Measurements from ENCODE around the gene CTSA.
"Not testable (repeated sequence)": the region's sequence is repeated elsewhere in the genome, so short reads cannot be mapped to it uniquely, and the experiment has no call there.

The CTSA gene

DNA sequence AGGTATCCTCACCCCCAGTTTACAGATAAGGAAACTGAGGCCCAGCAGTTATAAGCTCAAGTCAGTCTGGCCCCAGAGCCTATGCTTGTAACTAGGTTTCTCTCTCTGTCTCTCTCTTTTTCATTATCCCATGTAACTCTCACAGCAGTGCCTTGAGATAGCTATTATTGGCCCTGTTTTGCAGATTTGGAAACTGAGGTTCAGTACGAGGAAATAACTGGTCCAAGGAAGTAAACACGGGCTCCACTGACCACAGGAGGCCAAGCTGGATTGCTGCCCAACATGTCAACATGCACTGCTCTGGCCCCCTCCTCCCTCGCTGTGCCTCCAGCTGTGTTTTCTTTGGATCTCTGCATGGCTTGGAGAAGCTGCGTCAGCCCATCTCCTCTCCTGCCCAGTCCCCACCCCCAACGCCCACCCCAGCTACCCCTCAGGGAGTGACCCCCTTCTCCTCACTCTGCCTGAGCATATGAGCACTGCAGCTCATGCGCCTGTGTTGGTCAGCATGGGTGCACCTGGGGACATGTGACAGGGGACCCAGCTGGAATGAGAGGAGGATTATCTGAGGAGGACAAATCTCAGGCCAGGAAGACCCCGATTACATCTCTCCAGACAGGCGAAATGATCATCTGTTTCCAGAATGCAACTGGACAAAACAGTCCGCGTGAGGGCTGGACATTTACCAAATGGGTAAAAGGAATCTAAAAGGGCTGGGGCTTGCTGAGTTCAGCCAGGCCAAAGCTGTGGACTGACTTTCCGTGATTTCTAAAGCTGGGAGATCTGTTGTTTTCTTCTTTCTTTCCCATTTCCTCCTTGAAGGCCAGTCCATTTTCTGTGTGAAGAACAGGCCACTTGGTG, 28.6 kb downstream of the CTSA start:
- DNase-seq: no peak

DNA sequence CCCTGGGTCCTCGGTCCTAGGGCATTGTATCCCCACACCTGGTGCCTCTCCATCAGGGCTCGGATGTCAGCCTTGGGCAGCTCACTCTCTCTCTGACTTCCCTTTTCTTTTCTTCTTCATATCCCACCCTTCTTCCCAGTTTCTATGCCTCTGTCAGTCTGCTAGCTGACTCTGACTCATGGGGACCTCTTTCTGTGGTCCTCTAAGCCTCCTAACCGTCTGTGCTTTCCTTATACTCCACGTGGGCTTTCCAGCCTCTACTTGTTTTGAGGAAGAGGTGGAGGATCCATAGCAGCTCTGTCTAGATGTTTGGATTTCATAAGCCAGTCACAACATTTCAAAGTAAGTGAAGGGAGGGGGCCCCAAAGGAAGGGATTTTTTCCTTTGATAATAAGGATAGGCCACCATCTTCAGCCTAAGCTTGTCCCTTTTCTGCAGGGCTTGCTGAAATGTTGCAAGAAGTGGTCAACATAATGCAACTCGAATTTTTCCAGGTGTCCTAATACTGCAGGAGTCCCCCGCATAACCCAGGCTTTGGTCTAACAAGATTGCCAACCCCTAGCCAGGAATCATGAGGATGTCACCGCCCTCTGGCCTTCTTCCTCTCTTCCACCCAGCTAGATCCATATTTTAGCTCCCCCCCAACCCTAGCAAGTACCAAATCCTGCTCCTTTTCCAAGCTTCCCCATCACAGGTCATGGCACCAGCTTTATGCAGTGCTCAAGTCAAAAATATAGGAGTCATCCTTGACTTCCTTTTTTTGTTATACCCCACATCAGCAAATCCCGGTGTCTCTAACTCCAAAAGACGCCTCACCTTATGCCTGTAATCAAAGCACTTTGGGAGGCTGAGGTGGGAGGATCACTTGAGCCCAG, 29.6 kb downstream of the CTSA start:
- no peak for DNase-seq

DNA sequence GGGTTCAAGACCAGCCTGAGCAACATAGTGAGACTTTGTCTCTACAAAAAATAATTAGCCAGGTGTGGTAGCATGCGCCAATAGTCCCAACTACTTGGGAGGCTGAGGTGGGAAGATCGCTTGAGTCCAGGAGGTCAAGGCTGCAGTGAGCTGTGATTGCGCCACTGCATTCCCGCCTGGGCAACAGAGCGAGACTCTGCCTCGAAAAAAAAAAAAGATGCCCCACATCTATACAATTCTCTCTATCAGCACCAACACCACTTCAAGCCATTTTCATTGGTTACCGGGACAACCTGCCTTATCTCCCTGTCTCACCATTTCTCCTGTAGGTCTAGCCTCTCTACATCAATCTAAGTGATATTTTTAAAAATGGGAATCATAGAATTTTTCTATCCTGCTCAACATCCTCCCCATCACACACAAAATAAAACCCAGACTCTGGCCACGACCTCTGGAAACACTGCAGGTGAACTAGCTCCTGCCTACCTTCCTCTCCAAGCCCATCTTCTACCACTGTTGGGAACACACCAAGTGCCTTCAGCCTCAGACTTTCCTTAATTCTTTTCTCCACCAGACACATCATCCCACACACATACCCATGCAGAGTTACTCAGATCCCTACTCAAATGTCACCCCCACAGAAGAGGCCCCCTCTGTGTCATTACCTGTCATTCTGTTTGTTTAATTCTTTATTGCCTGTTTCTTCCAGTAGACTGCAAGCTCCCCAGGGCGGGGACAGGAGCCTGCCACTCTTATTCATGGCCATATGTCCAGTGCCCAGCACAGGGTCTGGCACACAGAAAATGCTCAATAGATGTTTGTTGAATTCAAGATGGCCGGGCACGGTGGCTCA, 30.4 kb downstream of the CTSA start:
- DNase-seq: no peak

DNA sequence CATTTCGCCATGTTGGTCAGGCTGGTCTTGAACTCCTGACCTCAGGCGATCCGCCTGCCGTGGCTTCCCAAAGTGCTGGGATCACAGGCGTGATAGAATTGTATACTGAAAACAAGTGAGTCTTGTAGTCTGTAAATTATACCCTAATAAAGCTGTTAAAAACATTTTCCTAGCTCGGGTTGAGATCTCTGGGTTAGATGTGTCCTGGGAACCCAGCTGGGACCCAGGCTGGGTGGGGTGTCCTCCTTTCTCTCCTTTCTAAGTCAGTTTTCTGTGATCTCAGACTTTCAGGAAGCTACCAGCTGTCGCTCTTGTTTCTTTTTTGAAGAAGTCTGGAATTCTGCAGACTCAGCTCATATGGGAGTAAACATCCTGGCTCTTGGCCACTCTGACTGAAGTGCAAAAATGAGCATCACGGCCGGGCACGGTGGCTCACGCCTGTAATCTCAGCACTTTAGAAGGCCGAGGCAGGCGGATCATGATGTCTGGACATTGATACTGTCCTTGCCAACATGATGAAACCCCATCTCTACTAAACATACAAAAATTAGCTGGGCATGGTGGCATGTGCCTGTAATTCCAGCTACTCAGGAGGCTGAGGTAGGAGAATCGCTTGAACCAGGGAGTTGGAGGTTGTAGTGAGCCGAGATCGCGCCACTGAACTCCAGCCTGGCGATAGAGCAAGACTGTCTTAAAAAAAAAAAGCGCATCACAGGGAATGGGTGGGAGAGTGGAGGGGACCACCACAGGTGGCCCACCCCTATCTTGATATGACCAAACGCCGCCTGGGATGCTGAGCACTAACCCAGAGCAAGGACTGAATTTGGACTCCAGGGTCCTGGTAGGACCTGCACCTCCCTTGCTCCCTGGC, 33.5 kb downstream of the CTSA start:
- DNase-seq: no peak

DNA sequence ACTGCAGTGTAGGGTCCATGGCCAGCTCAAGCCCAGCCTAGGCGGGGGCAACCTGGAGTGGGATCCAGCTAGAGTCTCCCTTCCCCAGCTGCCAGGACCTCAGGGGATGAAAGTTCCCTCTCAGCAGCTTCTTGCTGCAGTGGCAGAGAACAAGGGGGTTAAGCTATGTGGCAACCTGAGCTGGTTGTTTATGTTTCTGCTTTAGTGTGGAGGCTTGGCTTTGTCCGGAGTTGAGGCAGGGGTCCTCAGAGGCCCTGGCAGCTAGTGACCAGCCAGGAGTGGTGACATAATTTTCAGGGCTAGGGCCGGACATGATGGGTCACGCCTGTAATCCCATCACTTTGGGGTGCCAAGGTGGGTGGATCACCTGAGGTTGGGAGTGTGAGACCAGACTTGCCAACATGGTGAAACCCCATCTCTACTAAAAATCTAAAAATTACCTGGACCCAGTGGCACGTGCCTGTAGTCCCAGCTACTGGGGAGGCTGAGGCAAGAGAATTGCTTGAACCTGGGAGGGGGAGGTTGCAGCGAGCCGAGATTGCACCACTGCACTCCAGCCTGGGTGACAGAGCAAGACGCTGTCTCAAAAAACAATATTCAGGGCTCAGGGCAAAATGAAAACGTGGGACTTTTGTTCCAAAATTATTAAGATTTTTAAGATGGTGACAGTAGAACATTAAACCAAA, 34.8 kb downstream of the CTSA start:
- DNase-seq: no peak

DNA sequence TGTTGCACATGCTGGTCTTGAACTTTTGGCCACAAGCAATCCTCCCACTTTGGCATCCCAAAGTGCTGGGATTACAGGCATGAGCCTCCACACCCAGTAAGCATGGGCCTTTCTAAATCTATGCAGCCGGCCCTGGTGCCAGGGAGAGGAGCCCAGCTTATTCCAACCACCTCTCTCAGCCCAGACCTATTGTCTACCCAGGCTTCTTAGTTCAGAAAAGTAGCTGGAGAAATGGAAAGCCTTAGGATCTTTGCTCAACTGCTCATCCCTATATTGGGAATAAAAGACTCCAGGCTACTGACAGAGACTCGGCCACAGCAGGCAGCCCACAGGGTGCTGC, 35.6 kb downstream of the CTSA start:
- no peak for DNase-seq

DNA sequence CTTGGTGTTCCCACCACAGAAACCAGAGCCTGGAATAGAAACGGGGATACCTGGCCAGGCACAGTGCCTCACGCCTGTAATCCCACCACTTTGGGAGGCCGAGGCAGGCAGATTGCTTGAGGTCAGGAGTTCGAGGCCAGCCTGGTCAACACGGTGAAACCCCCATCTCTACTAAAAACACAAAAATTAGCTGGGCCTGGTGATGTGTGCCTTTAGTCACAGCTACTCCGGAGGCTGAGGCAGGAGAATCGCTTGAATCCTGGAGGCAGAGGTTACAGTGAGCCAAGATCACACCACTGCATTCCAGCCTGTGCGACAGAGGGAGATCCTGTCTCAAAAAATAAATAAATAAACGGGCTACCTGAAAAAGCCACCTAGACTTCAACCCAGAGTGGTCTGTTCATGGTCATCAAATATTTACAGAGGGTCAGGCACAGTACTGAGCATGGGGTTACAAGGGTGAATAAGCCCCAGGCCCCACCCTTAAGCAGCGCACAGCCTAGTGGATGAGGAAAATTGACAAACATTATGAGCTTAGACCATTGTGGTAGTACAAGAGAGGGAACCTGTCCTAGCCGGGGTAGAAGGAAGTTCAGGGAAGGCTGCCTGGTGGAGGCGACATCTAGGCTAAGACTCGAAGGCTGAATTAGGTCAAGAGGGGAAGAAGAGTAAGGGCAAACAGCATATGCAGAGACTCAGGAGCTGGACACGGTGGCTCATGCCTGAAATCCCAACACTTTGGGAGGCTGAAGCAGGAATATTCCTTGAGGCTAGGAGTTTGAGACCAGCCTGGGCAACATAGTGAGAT, 36.1 kb downstream of the CTSA start:
- no peak for DNase-seq

DNA sequence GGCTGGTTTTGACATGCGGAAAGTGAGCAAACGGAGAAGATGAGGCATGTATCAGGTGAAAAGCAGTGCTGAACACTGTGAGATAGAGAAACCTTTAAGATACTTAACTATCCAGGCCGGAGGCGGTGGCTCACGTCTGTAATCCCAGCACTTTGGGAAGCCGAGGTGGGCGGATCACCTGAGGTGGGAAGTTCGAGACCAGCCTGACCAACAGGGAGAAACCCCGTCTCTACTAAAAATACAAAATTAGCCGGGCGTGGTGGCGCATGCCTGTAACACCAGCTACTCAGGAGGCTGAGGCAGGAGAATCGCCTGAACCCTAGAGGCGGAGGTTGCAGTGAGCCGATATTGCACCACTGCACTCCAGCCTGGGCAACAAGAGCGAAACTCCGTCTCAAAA, 40.5 kb downstream of the CTSA start:
- DNase-seq: not testable (repeated sequence)

DNA sequence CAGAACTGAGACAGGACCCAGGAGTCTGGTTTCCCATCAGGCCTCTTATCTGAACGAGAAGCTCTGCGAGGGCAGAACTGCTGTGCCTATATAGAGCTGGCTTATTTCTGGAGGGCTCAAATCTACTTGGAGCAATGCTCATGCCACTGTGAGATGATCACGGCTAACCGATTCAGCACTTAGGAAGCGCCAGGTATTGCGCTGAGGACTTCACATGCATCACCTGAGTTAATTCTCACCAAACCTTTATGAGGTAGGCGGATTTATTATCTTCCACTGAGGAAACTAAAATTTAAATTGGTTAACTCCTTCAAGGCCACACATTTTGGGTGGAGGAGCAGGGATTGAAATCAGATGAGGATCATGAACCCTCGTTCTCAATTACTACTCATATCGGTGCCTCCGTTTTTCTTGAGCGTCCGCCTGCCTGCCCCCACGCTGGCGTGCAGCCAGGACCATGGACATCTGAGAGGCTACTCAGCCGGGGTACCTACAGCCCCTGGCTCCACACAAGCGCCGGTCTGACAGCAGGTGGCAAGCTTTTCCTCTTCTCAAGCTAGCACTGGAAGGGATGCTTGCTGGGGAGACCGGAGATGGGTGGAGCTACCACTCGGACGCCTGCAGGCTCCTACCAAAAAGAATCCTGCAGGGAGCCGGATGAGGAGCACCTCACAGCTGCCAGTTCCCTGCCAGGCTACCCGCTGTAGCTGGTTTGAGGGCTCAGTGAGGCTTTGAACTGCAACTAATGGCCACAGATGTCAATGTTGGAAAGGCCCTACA, 42.3 kb downstream of the CTSA start:
- peak; percentile 73 for DNase-seq

DNA sequence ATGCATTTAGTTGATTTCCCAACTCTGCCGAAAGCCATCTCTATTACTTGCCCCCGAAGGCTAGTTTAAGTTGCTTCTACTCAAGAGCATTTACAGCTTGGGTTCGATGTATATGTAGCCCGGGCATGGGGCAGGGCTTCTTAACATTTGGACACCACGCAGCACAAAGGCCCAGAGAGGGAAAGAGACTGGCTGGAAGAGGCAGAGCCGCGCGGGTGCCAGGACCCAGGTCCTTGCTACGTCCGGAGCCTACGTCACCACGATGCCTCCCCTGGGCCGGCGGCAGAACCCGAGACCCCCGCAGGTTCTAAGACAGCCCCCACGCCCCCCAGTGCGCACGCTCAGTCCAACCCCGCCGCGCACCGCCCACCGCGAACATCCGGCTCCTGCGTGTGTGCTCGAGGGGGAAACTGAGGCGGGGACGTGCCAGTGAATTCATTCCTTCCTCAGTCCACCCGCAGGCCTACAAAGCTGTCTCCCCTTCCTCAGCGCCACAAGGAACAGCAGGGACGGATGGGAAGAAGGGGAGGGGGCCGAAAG, 43.0 kb downstream of the CTSA start:
- no peak for DNase-seq

DNA sequence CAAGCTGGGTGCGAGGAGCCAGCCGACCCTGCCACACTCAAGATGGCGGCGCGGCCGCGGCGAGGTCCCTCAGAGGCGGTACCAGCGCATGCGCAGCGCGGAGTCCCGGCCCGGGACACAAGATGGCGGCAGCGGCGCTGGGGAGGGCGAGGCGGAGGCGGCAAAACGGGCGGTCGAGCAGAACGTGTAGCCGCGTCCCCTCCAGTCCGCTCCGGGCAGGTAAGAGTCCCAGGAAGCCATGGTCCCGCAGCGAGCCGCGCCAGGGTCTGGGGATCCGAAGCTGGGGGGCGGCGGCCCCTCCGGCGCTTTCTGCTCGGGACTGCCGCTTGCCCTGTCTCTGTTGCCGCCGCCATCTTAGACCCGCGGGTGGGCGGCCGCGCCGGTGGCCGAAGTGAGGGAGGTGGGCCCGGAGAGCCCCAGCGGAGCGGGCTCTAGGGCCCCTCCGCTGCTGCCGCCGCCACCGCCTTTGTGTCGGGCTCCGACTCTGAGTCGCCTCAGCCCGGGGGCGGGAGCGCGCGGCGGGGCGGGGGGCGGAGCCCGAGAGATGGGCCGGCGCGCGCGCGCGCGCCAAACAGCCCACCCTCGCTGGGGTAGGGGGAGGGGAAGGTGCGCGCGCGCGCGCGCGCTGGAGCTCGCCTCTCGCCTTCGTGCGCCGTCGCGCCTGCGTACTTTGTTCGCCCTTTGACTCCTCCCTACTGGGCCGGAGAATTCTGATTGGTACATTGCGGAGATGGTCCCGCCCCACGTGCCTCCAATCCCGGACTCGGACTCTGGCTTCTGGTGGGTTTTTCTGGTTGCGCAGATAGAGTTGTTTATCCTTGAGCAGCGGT, 43.7 kb downstream of the CTSA start, which contains the start of gene PCIF1:
TSS of gene PCIF1 (plus strand) at position 98 of the 830 bp plus-strand sequence. CDS start 4,317 bp downstream, outside the sequence.
- DNase-seq: peak; percentile 99

DNA sequence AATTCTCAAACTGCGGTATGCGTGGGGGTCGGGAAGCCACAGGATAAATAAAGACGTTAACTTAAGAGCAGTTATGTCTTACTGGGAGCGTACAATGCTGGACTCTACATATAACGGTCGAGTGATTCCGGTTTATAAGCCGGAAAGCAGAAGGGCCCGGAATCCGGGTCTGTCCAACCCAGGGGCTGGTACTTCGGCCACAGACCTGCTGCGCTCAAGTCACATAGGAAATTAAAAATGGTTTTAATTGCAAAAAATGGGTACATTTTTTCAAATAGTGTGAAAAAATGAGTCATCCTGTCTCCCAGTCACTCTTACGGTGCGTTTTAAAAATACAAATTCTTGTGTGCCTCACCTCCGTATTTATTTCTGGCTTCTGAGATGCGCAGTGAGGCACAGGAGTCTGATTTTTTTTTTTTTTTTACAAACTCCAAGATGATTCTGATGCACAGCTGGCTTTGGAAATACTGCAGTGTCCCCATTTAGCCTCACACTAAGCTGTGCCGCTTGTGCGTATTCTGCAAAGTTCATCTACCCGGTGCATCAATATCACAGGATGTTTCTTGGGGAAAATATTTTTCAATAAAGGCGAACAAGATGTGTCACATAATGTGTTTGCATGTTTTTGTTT, 44.4 kb downstream of the CTSA start:
- DNase-seq: no peak

DNA sequence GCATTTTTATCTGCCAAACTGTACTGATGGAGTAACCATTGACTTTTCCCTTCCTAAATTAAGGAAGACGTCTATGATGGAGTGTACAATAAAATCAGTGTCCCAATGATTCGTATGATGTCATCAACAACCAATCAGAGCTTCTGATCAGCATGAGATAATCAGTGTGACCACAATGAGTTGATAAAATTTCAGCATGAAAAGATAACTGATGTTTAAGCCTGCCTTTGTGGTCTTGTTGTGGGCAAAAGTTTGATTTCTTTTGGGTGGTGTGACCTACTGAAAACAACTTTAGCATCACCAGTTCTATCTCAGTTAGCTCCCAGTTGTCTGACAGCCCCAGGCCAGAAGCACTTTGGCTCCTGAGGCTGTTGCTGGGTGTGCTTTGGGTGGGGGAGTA, 46.6 kb downstream of the CTSA start:
- peak; percentile 41 for DNase-seq

DNA sequence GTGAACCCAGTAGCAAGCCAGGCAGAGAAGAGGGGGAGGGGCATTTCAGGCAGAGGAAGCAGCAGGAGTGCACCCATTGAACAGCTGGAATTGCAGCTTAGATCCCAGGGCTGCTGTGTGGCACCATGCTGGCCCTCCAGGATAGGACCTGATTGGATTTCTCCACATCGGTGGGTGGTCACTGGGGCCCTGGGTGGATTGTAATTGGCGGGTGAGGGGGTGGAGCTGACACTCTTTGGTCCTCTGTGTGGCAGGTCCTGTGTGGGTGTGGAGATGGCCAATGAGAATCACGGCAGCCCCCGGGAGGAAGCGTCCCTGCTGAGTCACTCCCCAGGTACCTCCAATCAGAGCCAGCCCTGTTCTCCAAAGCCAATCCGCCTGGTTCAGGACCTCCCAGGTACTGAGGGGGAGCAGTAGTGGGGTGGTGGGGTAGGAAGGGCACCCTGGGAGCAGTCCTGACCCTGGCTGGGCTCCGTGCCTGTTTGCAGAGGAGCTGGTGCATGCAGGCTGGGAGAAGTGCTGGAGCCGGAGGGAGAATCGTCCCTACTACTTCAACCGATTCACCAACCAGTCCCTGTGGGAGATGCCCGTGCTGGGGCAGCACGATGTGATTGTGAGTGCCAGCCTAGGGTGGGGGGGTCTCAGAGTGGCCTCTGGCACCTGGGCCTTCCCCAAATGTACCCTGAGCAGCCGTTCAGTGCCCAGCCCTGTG, 47.7 kb downstream of the CTSA start:
- DNase-seq: no peak

DNA sequence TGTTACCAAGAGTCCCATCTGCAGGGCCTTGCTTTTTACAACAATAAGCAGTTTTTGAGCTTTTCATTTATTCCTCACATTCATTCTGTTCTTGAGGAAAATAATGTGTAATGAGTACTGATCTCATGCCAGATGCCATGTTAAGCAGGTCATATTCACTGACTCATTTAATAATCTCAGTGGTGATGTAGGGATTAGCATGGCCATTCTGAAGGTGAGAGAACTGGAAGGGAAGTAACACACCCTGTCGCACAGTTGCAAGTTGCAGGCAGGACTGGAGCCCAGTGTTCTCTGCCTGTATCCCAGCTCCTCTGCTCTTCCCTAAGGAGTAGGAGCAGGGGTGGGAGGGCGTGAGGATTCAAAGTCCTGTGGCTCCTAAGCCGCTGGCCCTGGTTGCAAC, 48.9 kb downstream of the CTSA start:
- DNase-seq: no peak

DNA sequence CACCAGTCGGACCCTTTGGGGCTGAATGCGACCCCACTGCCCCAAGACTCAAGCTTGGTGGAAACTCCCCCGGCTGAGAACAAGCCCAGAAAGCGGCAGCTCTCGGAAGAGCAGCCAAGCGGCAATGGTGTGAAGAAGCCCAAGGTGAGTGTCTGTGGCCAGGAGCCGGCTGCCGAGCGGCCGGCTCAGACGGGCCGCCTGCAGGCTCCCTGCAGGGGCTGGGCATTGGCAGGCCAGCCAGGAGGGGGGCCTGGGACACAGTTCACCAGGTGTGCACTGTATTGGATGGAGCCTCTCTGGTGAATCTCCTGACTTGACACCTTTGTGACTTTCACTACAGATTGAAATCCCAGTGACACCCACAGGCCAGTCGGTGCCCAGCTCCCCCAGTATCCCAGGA, 49.3 kb downstream of the CTSA start:
- DNase-seq: no peak

DNA sequence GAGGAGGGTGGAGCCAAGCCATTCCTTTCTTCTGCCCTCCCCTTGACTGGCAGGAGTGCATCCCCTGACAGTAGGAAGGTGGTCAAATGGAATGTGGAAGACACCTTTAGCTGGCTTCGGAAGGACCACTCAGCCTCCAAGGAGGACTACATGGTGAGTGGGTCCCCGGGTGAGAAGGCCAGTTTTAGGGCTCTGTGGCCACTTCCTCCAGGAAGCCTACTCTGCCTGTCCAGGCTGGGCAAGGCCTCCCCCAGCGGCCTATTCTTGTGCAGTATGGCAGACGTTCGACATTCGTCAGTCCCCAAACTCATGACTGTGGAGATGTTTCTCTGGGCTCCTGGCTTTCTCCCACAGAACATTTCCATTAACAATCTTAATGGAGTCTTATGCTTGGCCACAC, 52.5 kb downstream of the CTSA start:
- no peak for DNase-seq

All from CD4-positive, alpha-beta T cell treated with Interleukin-17A for 1 hour (primary cell).